WTC11 (cell line): ENCODE measurements around the gene KCNH8. TPM values are rescaled to one million over a fixed set of nuclear protein-coding genes. Genes with fewer than 3 reads are reported as not detected.

Source experiments
- ATAC-seq: fragments of 200-7000 bp; cut with Tn5 transposase; 2 replicates; pipeline ENCODE4 v1.10.0; 2021; ENCODE audit warnings: mild to moderate bottlenecking, moderate library complexity
- CTCF ChIA-PET: fragments of 300-600 bp; sonication (Branson Sonifier 250); formaldehyde crosslinking; loops from one replicate; lab custom pipeline; 2021; ENCODE audit warnings: antibody characterized with exemption; lab: Charles Lee
- POLR2A ChIA-PET: fragments of 350-600 bp; sonication (Branson Sonifier 250); formaldehyde crosslinking; loops from one replicate; lab custom pipeline; 2021; ENCODE audit warnings: antibody characterized with exemption; lab: Charles Lee
- DNase-seq: peaks from one replicate; pipeline ENCODE4 v3.0.0; 2021; ENCODE audit warnings: low spot score
- H3K27ac Mint-ChIP-seq: 2 replicates; pipeline ENCODE4 v1.8.0; 2021; ENCODE audit warnings: mixed read lengths
- H3K27me3 Mint-ChIP-seq: 2 replicates; pipeline ENCODE4 v1.8.0; 2021; ENCODE audit warnings: low read depth, mild to moderate bottlenecking, moderate library complexity, mixed read lengths
- H3K36me3 Mint-ChIP-seq: 2 replicates; pipeline ENCODE4 v1.8.0; 2021; ENCODE audit warnings: mixed read lengths
- H3K4me1 Mint-ChIP-seq: 2 replicates; pipeline ENCODE4 v1.8.0; 2022; ENCODE audit warnings: mixed read lengths
- H3K4me3 Mint-ChIP-seq: 2 replicates; pipeline ENCODE4 v1.8.0; 2021; ENCODE audit warnings: mild to moderate bottlenecking, moderate library complexity, mixed read lengths
- H3K9me3 Mint-ChIP-seq: 2 replicates; pipeline ENCODE4 v1.8.0; 2021; ENCODE audit warnings: mixed read lengths
- EMX1 ChIP-seq: fragments of 250-450 bp; sonication (Bioruptor Pico); IDR thresholded peaks from 2 replicates; pipeline ENCODE4 v1.8.0; 2021; ENCODE audit warnings: mild to moderate bottlenecking
- ESRRA ChIP-seq: sonication (generic); formaldehyde crosslinking; IDR thresholded peaks from 2 replicates; pipeline ENCODE4 v1.8.1; 2022; ENCODE audit warnings: mild to moderate bottlenecking, missing genetic modification reagents, borderline replicate concordance
- ETV6 ChIP-seq: sonication (generic); formaldehyde crosslinking; IDR thresholded peaks from 2 replicates; pipeline ENCODE4 v1.8.1; 2022; ENCODE audit warnings: mild to moderate bottlenecking, missing genetic modification reagents
- FOXJ3 ChIP-seq: sonication (generic); formaldehyde crosslinking; IDR thresholded peaks from 2 replicates; pipeline ENCODE4 v1.9.0; 2021; ENCODE audit warnings: missing genetic modification reagents, mild to moderate bottlenecking, borderline replicate concordance
- FOXK1 ChIP-seq: sonication (generic); formaldehyde crosslinking; IDR thresholded peaks from 2 replicates; pipeline ENCODE4 v1.8.0; 2022; ENCODE audit warnings: mild to moderate bottlenecking, moderate library complexity, missing genetic modification reagents
- KAT7 ChIP-seq: sonication (generic); formaldehyde crosslinking; IDR thresholded peaks from 2 replicates; pipeline ENCODE4 v1.8.1; 2023; ENCODE audit warnings: missing genetic modification reagents, mild to moderate bottlenecking, borderline replicate concordance
- NFATC4 ChIP-seq: fragments of 250-450 bp; sonication (Bioruptor Pico); IDR thresholded peaks from 2 replicates; pipeline ENCODE4 v1.9.0; 2021; ENCODE audit warnings: mild to moderate bottlenecking
- NFE2L1 ChIP-seq: sonication (generic); formaldehyde crosslinking; IDR thresholded peaks from 2 replicates; pipeline ENCODE4 v1.8.1; 2023; ENCODE audit warnings: missing genetic modification reagents
- NFYB ChIP-seq: sonication (generic); formaldehyde crosslinking; conservative IDR thresholded peaks from 2 replicates; pipeline ENCODE4 v1.8.0; 2022; ENCODE audit warnings: low read depth, missing genetic modification reagents
- NR1H2 ChIP-seq: sonication (generic); formaldehyde crosslinking; IDR thresholded peaks from 2 replicates; pipeline ENCODE4 v1.9.0; 2021; ENCODE audit warnings: mild to moderate bottlenecking, moderate library complexity, missing genetic modification reagents
- NR2C2 ChIP-seq: sonication (generic); formaldehyde crosslinking; IDR thresholded peaks from 2 replicates; pipeline ENCODE4 v1.8.0; 2022; ENCODE audit warnings: mild to moderate bottlenecking, missing genetic modification reagents
- NR3C1 ChIP-seq: sonication (generic); formaldehyde crosslinking; conservative IDR thresholded peaks from 2 replicates; pipeline ENCODE4 v1.8.1; 2023; ENCODE audit warnings: low read depth, mild to moderate bottlenecking, missing genetic modification reagents
- OVOL2 ChIP-seq: fragments of 250-450 bp; sonication (Bioruptor Pico); IDR thresholded peaks from 2 replicates; pipeline ENCODE4 v1.9.0; 2021; ENCODE audit warnings: mild to moderate bottlenecking, borderline replicate concordance
- RELA ChIP-seq: sonication (generic); formaldehyde crosslinking; IDR thresholded peaks from 2 replicates; pipeline ENCODE4 v1.8.1; 2022; ENCODE audit warnings: missing genetic modification reagents, mild to moderate bottlenecking, borderline replicate concordance
- TEAD4 ChIP-seq: sonication (generic); formaldehyde crosslinking; IDR thresholded peaks from 2 replicates; pipeline ENCODE4 v1.8.0; 2022; ENCODE audit warnings: mild to moderate bottlenecking, missing genetic modification reagents
- TP53 ChIP-seq: sonication (generic); formaldehyde crosslinking; IDR thresholded peaks from 2 replicates; pipeline ENCODE4 v1.8.1; 2023; ENCODE audit warnings: mild to moderate bottlenecking, missing genetic modification reagents
- ZNF219 ChIP-seq: sonication (generic); formaldehyde crosslinking; IDR thresholded peaks from 2 replicates; pipeline ENCODE4 v1.8.0; 2023; ENCODE audit warnings: missing genetic modification reagents, mild to moderate bottlenecking, borderline replicate concordance
- ZNF423 ChIP-seq: fragments of 250-450 bp; sonication (Bioruptor Pico); IDR thresholded peaks from 2 replicates; pipeline ENCODE4 v2.1.2; 2022; ENCODE audit warnings: mild to moderate bottlenecking, moderate library complexity
- total RNA-seq: library from RNA; stranded (reverse); gene quantifications from 3 replicates; pipeline ENCODE4 v1.2.3, GENCODE V29; 2021
- TF ChIP-seq, protein P1 (sequence below): fragments of 200-600 bp; IDR thresholded peaks from 2 replicates; pipeline ENCODE4 v1.8.0; 2022; ENCODE audit warnings: antibody characterized with exemption
- TF ChIP-seq, protein P2 (sequence below): sonication (generic); formaldehyde crosslinking; IDR thresholded peaks from 2 replicates; pipeline ENCODE4 v1.8.0; 2023; ENCODE audit warnings: mild to moderate bottlenecking, missing genetic modification reagents
- TF ChIP-seq, protein P3 (sequence below): sonication (generic); formaldehyde crosslinking; conservative IDR thresholded peaks from 2 replicates; pipeline ENCODE4 v1.8.1; 2022; ENCODE audit warnings: mild to moderate bottlenecking, missing genetic modification reagents
- TF ChIP-seq, protein P4 (sequence below): sonication (generic); formaldehyde crosslinking; IDR thresholded peaks from 2 replicates; pipeline ENCODE4 v1.8.1; 2023; ENCODE audit warnings: mild to moderate bottlenecking, missing genetic modification reagents, moderate library complexity
- TF ChIP-seq, protein P5 (sequence below): sonication (generic); formaldehyde crosslinking; IDR thresholded peaks from 2 replicates; pipeline ENCODE4 v1.8.1; 2022; ENCODE audit warnings: mild to moderate bottlenecking, missing genetic modification reagents, moderate library complexity, borderline replicate concordance

Gene KCNH8
- total RNA-seq, 1 experiment from 2014 or later, result 2.8 TPM

DNA sequence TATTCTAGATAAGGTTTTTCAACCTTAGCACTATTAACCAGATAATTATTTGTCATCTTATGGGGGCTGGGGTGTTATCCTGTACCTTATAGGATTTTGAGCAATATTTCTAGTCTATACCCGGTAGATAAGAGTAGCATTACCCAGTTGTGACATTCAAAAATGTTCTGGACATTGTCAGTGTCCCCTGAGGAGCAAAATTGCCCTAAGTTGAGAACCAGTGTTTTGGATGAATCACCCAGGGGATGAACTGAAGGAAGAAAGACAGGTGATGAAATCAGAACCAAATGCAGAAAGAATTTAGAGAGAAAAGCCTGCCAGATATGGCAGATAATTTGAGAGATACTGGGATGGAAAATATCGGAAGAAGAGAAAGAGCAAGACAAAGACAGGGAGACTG lies 58.2 kb downstream of the KCNH8 start (continued):
- TF ChIP-seq RELA (no peak), ETV6 (CRISPR knock-in tag) (no peak)

DNA sequence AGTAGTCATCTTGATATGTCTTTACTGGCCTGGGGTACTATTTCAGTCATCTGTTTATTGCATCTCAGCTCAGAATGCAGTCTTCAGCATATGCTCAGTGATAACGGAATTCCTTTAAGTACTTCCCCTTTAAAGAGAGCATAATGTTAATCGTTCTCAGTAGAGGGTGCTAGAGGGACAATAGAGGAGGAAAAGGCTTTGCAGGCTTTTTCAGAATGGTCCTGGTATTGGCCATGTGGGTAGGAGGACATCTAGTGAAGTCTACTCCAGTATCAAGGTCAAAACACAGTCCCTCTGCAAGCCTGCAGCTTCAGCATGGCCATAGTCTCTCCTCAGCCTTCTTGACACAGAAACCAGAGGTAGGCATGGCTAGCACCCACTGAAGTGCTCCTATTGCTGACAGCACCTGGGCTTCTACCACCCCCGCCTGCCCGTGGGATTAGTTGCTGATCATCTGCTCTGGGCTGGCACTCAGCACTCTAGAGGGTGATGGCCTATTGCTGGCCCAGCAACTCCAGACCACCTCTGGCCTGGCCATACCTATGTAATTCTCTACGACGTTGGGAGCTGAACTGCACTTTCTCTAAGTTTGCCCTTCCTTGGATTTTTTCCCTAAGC lies 65.4 kb downstream of the KCNH8 start:
- Mint-ChIP-seq H3K4me1 (peaks cover 8% of the 10 kb centered on the region), H3K4me3 (no peak overlapping the region), H3K27ac (no peak overlapping the region), H3K36me3 (no peaks in the 10 kb centered on the region), H3K9me3 (no peaks in the 10 kb centered on the region), H3K27me3 (no peaks in the 10 kb centered on the region)
- CTCF ChIA-PET, result interaction anchor here (0.8 kb wide), 1 partner anchor 149 kb away, joined by 3 read pairs; no protein-coding TSS in a partner anchor
- no peak for DNase-seq
- TF ChIP-seq EMX1 (CRISPR knock-in tag), result no peak
- no peak for TF ChIP-seq NR3C1 (CRISPR knock-in tag)
- TF ChIP-seq ZNF423 (CRISPR knock-in tag), result 0 out of 2 replicates have a peak, but pooled peaks have one; percentile 21
- no peak for TF ChIP-seq NFE2L1 (CRISPR knock-in tag)
- TF ChIP-seq NFATC4 (CRISPR knock-in tag), result 0 out of 2 replicates have a peak, but pooled peaks have one; percentile 28
- peak; percentile 96 for ATAC-seq
- POLR2A ChIA-PET, result no interaction called here

DNA sequence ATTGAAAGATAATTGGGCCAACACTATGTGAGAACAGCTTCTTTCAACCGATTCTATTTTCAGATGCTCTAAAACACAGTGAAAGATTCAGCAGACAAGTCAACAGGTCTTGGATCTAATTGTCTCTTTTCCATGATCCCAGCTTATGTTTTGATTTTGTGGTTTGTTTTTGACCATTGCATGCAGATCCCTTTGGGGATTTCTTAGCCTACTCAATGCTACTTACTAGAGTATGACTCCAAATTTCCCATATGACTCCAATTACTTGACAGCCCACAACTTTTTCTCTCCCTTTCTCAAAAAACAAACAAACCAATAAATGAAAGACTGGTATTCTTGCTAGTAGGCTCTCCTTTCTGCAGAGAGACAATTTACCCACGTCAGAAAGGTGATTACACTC lies 67.1 kb downstream of the KCNH8 start:
- no peak for ATAC-seq
- H3K36me3 Mint-ChIP-seq, result no peaks in the 10 kb centered on the region
- H3K9me3 Mint-ChIP-seq, result no peaks in the 10 kb centered on the region
- H3K4me1 Mint-ChIP-seq, result peaks cover 8% of the 10 kb centered on the region
- TF ChIP-seq OVOL2 (no peak), FOXK1 (no peak), ESRRA (CRISPR knock-in tag) (no peak), FOXJ3 (CRISPR knock-in tag) (no peak), ZNF219 (CRISPR knock-in tag) (no peak), NR1H2 (CRISPR knock-in tag) (no peak), TEAD4 (CRISPR knock-in tag) (no peak), ETV6 (CRISPR knock-in tag) (no peak)
- TF ChIP-seq, protein P1, sequence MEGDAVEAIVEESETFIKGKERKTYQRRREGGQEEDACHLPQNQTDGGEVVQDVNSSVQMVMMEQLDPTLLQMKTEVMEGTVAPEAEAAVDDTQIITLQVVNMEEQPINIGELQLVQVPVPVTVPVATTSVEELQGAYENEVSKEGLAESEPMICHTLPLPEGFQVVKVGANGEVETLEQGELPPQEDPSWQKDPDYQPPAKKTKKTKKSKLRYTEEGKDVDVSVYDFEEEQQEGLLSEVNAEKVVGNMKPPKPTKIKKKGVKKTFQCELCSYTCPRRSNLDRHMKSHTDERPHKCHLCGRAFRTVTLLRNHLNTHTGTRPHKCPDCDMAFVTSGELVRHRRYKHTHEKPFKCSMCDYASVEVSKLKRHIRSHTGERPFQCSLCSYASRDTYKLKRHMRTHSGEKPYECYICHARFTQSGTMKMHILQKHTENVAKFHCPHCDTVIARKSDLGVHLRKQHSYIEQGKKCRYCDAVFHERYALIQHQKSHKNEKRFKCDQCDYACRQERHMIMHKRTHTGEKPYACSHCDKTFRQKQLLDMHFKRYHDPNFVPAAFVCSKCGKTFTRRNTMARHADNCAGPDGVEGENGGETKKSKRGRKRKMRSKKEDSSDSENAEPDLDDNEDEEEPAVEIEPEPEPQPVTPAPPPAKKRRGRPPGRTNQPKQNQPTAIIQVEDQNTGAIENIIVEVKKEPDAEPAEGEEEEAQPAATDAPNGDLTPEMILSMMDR, result no peak
- TF ChIP-seq, protein P2, sequence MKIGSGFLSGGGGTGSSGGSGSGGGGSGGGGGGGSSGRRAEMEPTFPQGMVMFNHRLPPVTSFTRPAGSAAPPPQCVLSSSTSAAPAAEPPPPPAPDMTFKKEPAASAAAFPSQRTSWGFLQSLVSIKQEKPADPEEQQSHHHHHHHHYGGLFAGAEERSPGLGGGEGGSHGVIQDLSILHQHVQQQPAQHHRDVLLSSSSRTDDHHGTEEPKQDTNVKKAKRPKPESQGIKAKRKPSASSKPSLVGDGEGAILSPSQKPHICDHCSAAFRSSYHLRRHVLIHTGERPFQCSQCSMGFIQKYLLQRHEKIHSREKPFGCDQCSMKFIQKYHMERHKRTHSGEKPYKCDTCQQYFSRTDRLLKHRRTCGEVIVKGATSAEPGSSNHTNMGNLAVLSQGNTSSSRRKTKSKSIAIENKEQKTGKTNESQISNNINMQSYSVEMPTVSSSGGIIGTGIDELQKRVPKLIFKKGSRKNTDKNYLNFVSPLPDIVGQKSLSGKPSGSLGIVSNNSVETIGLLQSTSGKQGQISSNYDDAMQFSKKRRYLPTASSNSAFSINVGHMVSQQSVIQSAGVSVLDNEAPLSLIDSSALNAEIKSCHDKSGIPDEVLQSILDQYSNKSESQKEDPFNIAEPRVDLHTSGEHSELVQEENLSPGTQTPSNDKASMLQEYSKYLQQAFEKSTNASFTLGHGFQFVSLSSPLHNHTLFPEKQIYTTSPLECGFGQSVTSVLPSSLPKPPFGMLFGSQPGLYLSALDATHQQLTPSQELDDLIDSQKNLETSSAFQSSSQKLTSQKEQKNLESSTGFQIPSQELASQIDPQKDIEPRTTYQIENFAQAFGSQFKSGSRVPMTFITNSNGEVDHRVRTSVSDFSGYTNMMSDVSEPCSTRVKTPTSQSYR, result no peak
- ChIA-PET CTCF (interaction anchor here (1.4 kb wide), 1 partner anchor 151 kb away, joined by 3 read pairs; no protein-coding TSS in a partner anchor), POLR2A (no interaction called here)
- DNase-seq, result no peak
- no peak overlapping the region for H3K4me3 Mint-ChIP-seq
- H3K27ac Mint-ChIP-seq, result no peak overlapping the region
- no peaks in the 10 kb centered on the region for H3K27me3 Mint-ChIP-seq

DNA sequence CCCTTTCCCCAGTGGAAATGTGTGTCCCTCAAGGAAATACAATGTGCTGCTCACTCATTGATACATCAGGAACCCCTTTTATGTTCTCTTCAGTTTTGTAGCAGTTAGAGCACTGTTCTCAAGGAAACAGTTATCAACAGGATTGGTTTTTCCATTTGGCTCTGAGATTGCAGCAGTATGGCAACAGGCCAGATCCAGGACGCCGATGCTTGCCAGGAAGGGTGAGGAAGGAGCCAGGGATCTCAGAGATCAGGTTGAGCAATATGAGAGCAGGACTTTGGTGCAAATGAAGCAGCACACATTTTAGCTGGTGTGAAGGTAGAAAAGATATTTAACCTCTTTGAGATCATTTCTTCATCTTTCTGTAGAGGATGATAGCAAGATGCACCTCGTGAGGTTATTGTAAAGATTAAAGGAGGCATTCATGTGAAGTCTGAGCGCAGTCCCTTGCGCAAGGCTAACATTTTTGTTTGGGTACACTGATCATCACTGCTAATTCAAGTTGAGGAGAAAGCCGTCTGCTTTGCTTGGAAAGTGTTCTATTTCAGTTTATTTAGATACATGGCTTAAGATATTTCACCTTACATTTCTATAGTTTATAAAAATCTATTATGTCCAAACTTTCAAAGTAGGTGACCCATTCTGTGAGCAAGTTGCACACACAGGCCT lies 68.5 kb downstream of the KCNH8 start:
- Mint-ChIP-seq H3K4me1 (peaks cover 11% of the 10 kb centered on the region), H3K27ac (no peak overlapping the region), H3K4me3 (no peak overlapping the region), H3K9me3 (no peaks in the 10 kb centered on the region), H3K27me3 (no peaks in the 10 kb centered on the region), H3K36me3 (no peaks in the 10 kb centered on the region)
- ATAC-seq (no peak), DNase-seq (no peak)
- ChIA-PET CTCF (interaction anchor here (1.4 kb wide), 1 partner anchor 152 kb away, joined by 3 read pairs; no protein-coding TSS in a partner anchor), POLR2A (no interaction called here)
- TF ChIP-seq, protein P3, sequence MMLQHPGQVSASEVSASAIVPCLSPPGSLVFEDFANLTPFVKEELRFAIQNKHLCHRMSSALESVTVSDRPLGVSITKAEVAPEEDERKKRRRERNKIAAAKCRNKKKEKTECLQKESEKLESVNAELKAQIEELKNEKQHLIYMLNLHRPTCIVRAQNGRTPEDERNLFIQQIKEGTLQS (CRISPR knock-in tag), result no peak
- TF ChIP-seq NR2C2 (CRISPR knock-in tag), result no peak
- no peak for TF ChIP-seq NFATC4 (CRISPR knock-in tag)
- no peak for TF ChIP-seq TP53
- no peak for TF ChIP-seq KAT7 (CRISPR knock-in tag)
- TF ChIP-seq RELA, result no peak
- TF ChIP-seq, protein P4, sequence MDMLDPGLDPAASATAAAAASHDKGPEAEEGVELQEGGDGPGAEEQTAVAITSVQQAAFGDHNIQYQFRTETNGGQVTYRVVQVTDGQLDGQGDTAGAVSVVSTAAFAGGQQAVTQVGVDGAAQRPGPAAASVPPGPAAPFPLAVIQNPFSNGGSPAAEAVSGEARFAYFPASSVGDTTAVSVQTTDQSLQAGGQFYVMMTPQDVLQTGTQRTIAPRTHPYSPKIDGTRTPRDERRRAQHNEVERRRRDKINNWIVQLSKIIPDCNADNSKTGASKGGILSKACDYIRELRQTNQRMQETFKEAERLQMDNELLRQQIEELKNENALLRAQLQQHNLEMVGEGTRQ (CRISPR knock-in tag), result no peak
- TF ChIP-seq, protein P5, sequence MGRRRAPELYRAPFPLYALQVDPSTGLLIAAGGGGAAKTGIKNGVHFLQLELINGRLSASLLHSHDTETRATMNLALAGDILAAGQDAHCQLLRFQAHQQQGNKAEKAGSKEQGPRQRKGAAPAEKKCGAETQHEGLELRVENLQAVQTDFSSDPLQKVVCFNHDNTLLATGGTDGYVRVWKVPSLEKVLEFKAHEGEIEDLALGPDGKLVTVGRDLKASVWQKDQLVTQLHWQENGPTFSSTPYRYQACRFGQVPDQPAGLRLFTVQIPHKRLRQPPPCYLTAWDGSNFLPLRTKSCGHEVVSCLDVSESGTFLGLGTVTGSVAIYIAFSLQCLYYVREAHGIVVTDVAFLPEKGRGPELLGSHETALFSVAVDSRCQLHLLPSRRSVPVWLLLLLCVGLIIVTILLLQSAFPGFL (CRISPR knock-in tag), result no peak
- no peak for TF ChIP-seq NFYB (CRISPR knock-in tag)
